ENCODE data around the gene PCNX2. TPM values are rescaled to one million over a fixed set of nuclear protein-coding genes. Genes with fewer than 3 reads are reported as not detected.

Gene PCNX2
- total and polyA plus RNA-seq, 8 donors: 5.5 to 25.9 (median 8.7) TPM

DNA sequence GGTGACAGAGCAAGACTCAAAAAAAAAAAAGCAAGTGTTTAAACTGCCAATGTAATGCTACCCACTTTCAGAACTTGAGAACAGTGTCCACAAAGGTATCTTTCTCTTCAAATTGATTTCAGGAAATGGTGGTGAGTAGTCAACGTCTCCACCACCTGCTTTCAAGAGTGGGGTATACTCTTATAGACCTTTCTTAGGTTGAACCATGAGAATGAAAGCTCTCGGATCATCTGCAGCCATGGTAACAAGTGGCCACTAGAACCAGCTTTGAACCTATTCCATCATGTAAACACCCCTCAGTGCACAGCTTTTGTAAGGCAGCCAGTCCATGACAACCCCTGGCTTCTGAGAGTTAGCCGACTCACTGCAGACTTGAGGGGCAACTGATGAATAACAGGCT lies 237.7 kb downstream of the PCNX2 start:
- H3K9me3 ChIP-seq: no peaks in the 10 kb centered on the region
- no peaks in the 10 kb centered on the region for H3K27me3 ChIP-seq
- intact Hi-C loops (cut with DNase I): no loop called here
- FAIRE-seq: no peak
- no peak for DNase-seq
- H3K4me3 ChIP-seq: no peak overlapping the region
- H3K27ac ChIP-seq: no peak overlapping the region
- no peaks in the 10 kb centered on the region for H3K36me3 ChIP-seq
- TF ChIP-seq, protein P1, sequence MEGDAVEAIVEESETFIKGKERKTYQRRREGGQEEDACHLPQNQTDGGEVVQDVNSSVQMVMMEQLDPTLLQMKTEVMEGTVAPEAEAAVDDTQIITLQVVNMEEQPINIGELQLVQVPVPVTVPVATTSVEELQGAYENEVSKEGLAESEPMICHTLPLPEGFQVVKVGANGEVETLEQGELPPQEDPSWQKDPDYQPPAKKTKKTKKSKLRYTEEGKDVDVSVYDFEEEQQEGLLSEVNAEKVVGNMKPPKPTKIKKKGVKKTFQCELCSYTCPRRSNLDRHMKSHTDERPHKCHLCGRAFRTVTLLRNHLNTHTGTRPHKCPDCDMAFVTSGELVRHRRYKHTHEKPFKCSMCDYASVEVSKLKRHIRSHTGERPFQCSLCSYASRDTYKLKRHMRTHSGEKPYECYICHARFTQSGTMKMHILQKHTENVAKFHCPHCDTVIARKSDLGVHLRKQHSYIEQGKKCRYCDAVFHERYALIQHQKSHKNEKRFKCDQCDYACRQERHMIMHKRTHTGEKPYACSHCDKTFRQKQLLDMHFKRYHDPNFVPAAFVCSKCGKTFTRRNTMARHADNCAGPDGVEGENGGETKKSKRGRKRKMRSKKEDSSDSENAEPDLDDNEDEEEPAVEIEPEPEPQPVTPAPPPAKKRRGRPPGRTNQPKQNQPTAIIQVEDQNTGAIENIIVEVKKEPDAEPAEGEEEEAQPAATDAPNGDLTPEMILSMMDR (IDR thresholded peaks at IDR 0.05): no peak
- H3K4me1 ChIP-seq: no peaks in the 10 kb centered on the region
- no peak for ATAC-seq
- WGBS, 2 donors: 91 to 94% methylated on average over 3 of the region's 3 CpGs

DNA sequence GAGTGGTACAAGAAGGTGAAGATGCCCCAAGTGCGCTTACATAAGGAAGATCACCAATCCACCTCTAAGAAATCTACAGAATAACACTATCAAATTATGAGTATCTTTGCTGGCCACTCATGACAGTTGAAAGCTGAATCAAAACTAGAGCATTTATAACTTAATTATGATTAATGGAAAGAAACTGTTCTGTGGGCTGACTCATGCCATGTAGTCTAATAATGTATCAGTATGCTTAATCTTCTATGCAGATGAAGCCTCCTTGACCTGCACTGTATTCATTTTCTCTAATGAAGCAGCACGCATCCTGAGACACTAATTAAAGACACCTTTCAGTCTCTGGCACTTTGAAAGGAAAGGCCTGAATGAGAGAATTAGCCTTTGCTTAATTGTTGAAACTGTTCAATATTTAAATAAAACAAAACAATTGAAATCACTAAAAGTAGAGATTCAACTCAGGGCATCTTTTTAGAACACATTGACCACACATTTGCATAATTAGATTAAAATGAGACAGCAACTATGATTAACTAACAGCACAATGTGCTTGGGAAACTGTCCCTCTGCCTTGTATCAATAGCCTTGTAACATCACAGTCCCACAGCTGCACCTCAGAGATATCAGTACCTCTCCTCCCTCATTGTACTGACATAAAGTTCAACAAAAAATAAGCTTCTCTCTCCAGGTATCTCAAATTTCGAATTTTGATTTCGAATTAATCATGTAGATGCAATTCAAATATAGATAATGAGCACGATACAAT lies 239.5 kb downstream of the PCNX2 start:
- no peak overlapping the region for H3K4me3 ChIP-seq
- H3K36me3 ChIP-seq: no peaks in the 10 kb centered on the region
- no peak overlapping the region for H3K27ac ChIP-seq
- ATAC-seq: no peak
- intact Hi-C loops (cut with DNase I): no loop called here
- H3K27me3 ChIP-seq: no peaks in the 10 kb centered on the region
- 73 to 74% methylated on average over 5 of the region's 5 CpGs for WGBS, 2 donors
- no peak for DNase-seq
- H3K9me3 ChIP-seq: no peaks in the 10 kb centered on the region
- TF ChIP-seq, protein P1 (IDR thresholded peaks at IDR 0.05): no peak
- no peak for FAIRE-seq
- no peaks in the 10 kb centered on the region for H3K4me1 ChIP-seq

DNA sequence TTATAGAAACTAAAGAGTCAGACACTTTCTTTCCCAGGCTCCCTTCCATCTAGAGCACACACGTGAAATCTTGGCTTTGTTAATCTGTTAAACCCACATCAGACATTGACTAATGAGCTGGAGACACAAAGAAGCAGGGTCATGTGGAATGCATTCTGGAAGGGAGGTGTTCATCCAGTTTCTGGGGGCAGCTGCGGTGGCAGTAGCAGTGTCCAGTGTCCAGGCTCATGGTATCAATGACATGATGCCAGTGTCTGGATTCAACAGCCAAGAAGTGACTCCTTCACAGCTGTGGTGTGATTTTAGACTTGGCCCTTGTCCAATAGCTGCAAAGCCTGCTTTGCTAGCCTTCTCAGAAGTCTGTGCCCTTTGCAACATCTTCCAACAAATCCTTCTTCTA lies 249.9 kb downstream of the PCNX2 start:
- FAIRE-seq (no peak), DNase-seq (no peak), ATAC-seq (no peak)
- WGBS, 2 donors: 60 to 61% methylated on average over 2 of the region's 2 CpGs
- Histone ChIP-seq H3K4me1 (no peaks in the 10 kb centered on the region), H3K36me3 (no peaks in the 10 kb centered on the region), H3K27ac (no peak overlapping the region), H3K4me3 (no peak overlapping the region), H3K27me3 (no peaks in the 10 kb centered on the region), H3K9me3 (no peaks in the 10 kb centered on the region)
- TF ChIP-seq, protein P1 (IDR thresholded peaks at IDR 0.05): no peak
- intact Hi-C loops (cut with DNase I): no loop called here

DNA sequence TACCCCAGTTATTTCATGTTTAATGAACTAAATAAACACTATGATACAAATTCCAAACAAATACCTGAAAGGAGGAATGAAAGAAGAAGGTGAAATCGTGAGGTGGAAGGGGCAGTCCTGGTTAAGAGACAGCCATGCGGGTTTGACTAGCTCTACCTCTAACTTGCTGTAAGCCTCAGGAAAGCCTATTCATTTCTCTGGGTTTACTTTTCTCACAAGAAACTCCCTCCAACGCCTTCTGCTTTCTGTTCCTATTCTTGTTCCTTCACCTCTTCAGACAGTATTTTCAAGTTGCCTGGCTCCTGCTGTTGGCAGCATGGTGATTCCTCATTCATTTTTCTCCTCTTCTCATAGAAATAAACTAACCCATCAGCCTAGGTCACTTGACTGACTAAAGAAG lies 252.7 kb downstream of the PCNX2 start:
- H3K9me3 ChIP-seq: no peaks in the 10 kb centered on the region
- no peak for ATAC-seq
- no peak overlapping the region for H3K27ac ChIP-seq
- TF ChIP-seq, protein P1 (IDR thresholded peaks at IDR 0.05): no peak
- FAIRE-seq: no peak
- 86 to 94% methylated on average over 3 of the region's 3 CpGs for WGBS, 2 donors
- H3K27me3 ChIP-seq: no peaks in the 10 kb centered on the region
- H3K36me3 ChIP-seq: no peaks in the 10 kb centered on the region
- DNase-seq: no peak
- peaks cover 0 to 3% (median 0%) of the 10 kb centered on the region in 3 donors for H3K4me1 ChIP-seq
- intact Hi-C loops (cut with DNase I): no loop called here
- no peak overlapping the region for H3K4me3 ChIP-seq

DNA sequence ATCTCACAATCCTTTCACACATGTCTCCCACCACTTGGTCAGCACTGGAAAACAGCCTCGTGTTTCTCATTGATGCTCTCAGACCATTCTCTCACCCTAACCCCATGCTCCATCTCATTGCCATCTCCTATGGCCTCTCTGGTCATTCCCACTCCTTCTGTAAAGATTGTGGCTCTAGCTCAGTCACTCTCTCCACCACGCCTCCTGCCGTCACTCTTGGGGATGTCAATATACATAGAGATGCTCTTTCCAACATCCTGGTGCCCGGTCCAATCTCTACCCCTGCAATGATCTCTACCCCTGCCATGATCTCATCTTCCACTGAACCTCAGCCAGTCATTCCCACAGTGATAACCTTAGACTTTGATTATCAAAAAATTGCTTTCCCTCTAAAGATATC lies 255.0 kb downstream of the PCNX2 start:
- intact Hi-C loops (cut with DNase I): no loop called here

More for the DNA sequence above, 255.0 kb downstream of the PCNX2 start:
- peaks cover 0 to 3% (median 0%) of the 10 kb centered on the region in 3 donors for H3K4me1 ChIP-seq
- FAIRE-seq: no peak
- H3K36me3 ChIP-seq: no peaks in the 10 kb centered on the region
- no peaks in the 10 kb centered on the region for H3K27me3 ChIP-seq
- DNase-seq: no peak
- ATAC-seq: no peak
- WGBS, 2 donors: 86 to 93% methylated on average over 4 of the region's 4 CpGs
- no peak overlapping the region for H3K4me3 ChIP-seq
- TF ChIP-seq, protein P1 (IDR thresholded peaks at IDR 0.05): no peak
- H3K9me3 ChIP-seq: no peaks in the 10 kb centered on the region
- no peak overlapping the region for H3K27ac ChIP-seq
